ENCODE measurements around the gene TMEM132A.

Gene TMEM132A

DNA sequence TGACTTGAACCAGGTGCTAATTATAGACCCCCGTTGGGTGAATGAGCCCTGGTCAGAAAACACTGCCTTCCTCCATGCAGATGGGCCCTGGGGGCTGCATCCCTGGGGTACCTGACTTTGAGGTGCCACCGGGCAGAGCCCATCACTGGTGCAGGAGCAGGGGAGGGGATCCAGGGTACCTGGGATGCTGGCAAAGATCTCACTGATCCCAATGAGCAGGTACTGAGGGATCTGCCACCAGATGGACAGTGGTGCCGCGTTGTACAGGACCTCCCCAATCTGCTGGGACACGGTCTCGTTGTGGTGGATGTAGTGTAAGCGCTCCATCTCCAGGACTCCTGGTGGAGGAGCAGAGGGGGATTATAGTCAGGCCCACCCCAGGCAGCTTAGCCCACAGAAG, 15.0 kb downstream of the TMEM132A start:
- Mint-ChIP-seq H3K4me1 (ENCODE audit: low read depth in 2 of 2) (no peaks in the 10 kb centered on the region), H3K4me3 (no peak overlapping the region), H3K27me3 (peaks cover 35 to 41% of the 10 kb centered on the region in 2 donors), H3K27ac (no peak overlapping the region), H3K9me3 (no peaks in the 10 kb centered on the region), H3K36me3 (ENCODE audit: insufficient read depth) (peaks cover 6% of the 10 kb centered on the region)
- ATAC-seq (replicated peaks) (no peak), DNase-seq (no peak)

DNA sequence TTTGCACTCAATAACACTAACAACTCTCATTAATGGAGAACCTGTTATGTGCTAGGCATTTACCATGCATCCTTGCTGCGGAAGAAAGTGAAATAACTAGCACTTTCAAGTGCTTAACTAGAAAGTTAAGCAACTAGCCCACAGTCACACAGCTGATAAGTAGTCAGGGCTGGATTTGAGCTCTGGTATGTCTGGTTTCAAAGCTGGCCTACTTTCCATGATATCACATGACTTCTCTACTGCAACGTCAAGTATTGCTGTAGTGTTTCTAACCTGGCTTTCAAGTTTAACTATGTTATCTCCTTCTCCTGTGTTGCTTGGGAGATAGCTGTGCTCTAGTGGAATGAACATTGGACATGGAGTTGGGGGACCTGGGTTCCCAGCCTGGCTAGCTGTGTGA, 15.6 kb downstream of the TMEM132A start:
- DNase-seq (no peak), ATAC-seq (replicated peaks) (peak; percentile 59)
- Mint-ChIP-seq H3K4me3 (no peak overlapping the region), H3K4me1 (ENCODE audit: low read depth in 2 of 2) (no peaks in the 10 kb centered on the region), H3K27me3 (peaks cover 40 to 41% of the 10 kb centered on the region in 2 donors), H3K27ac (peak overlapping the region in 1 of 2 donors; percentile 56), H3K9me3 (no peaks in the 10 kb centered on the region), H3K36me3 (ENCODE audit: insufficient read depth) (peaks cover 2% of the 10 kb centered on the region)

DNA sequence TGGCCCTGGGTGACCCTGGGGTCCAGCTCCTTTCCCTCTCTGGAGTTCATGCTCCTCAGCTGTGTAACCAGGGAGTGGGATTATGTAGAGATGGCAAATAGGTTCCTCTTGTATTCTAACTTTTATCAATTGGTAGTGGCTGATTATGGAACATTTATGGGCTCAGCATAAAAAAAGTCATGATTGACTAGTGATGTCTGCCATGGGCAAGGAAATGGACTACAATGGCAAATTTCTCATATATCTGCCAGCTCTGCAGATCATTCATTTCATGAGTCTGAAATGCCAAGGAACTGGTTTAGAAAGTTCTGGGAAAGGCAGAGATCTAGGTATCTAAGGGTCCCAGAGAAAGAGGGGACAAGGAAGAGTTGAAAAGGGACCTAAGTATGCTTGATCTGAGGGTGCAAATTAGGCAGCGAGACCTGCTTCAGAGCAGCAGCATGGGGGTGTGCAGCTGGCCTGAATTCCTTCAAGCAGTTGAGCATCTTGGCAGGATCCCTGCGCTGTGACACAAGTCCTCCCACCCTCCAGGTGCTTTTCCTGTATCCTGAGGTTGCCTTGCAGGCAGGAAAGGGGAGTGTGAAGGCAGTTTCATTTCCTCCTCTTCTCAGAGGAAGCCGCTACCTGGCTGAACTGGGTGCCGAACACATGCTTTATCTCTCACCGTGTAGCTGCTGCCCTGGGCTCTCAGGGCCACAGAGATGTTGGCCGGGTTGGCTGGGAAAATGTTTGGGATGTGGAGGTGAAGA, 17.3 kb downstream of the TMEM132A start:
- Mint-ChIP-seq H3K27ac (no peak overlapping the region), H3K36me3 (ENCODE audit: insufficient read depth) (peaks cover 2% of the 10 kb centered on the region), H3K4me1 (ENCODE audit: low read depth in 2 of 2) (no peaks in the 10 kb centered on the region), H3K9me3 (no peaks in the 10 kb centered on the region), H3K4me3 (no peak overlapping the region), H3K27me3 (peaks cover 43 to 51% of the 10 kb centered on the region in 2 donors)
- ATAC-seq (replicated peaks) (no peak), DNase-seq (no peak)

DNA sequence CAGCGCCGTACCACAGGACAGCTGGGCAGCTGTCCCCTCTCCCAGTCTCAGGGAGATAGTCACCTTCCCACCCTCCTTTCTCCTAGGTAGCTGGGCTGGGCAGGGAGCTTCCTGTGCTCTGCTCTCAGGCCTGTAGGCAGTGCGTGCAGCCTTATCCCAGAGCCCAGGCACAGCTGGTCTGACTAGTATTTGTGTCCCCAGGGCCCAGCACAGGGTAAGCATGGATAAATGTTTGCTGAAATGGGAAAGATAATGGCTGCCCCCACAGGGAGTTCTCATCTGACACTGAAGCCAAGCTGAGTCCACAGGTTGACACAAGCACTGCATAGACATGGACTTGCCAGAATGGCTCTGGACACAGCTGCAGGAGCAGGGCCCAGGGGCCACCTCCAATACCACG, 18.0 kb downstream of the TMEM132A start:
- H3K27ac Mint-ChIP-seq = no peak overlapping the region
- peaks cover 2% of the 10 kb centered on the region for H3K36me3 Mint-ChIP-seq (ENCODE audit: insufficient read depth)
- DNase-seq = no peak
- peaks cover 45% of the 10 kb centered on the region in 2 donors for H3K27me3 Mint-ChIP-seq
- H3K4me1 Mint-ChIP-seq (ENCODE audit: low read depth in 2 of 2) = no peaks in the 10 kb centered on the region
- ATAC-seq (replicated peaks) = no peak
- no peak overlapping the region for H3K4me3 Mint-ChIP-seq
- H3K9me3 Mint-ChIP-seq = no peaks in the 10 kb centered on the region

DNA sequence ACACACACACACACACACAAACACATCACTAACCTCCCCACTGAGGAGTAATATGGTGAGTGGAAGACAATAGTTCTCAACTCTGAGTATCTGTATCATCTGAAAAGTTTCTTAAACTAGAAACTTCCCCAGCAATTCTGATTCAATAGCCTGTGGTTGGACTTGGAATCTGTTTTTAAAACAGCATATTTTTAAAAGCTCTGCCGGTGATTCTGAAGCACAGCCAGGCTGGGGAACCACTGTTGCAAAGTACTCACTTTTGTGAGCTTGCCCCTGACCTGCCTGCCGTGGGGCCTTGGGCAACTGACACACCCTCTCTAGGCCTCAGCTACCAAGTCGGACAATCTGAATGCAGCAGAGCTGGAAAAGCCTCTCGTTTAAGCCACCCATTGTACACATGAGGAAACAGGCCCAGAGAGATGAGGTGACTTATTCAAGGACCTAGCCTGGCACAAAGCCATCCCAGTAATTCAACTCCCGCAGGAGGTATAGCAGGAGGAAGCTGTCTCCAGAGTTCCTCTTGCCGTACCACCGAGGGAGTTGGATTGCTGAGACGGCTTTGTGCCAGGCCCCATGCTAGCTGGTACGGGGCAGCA, 18.8 kb downstream of the TMEM132A start:
- H3K27ac Mint-ChIP-seq = no peak overlapping the region
- H3K4me1 Mint-ChIP-seq (ENCODE audit: low read depth in 2 of 2) = no peaks in the 10 kb centered on the region
- H3K9me3 Mint-ChIP-seq = no peaks in the 10 kb centered on the region
- H3K36me3 Mint-ChIP-seq (ENCODE audit: insufficient read depth) = peaks cover 2% of the 10 kb centered on the region
- H3K27me3 Mint-ChIP-seq = peaks cover 38 to 40% of the 10 kb centered on the region in 2 donors
- no peak for DNase-seq
- no peak for ATAC-seq (replicated peaks)
- H3K4me3 Mint-ChIP-seq = no peak overlapping the region

- DNase-seq = no peak
- Mint-ChIP-seq H3K27ac (peak overlapping the region in 1 of 2 donors; percentile 49), H3K27me3 (peaks cover 41 to 43% of the 10 kb centered on the region in 2 donors), H3K4me3 (no peak overlapping the region), H3K36me3 (ENCODE audit: insufficient read depth) (no peaks in the 10 kb centered on the region), H3K4me1 (ENCODE audit: low read depth in 2 of 2) (no peaks in the 10 kb centered on the region), H3K9me3 (no peaks in the 10 kb centered on the region)
- no peak for ATAC-seq (replicated peaks)
Measured at GRCh38 chr11:60944490-60945294, 20.4 kb downstream of the TMEM132A start.

DNA sequence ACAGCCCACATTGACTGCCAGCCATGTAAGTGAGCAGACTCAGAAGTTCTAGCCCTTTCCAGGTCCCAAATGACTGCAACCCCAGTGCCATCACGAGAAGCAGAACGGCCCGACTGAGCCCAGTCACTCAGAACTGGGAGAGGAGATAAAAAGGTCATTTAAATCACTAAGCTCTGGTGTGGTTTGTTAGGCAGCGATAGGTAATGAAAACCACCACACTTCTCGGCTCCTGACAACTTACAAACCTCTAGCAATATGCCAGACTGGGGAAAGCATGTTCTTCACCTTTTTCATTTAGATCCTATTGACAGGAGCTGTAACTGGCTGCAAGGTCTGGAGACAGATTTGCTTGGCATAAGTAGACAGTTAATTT, 21.0 kb downstream of the TMEM132A start:
- H3K36me3 Mint-ChIP-seq (ENCODE audit: insufficient read depth) = no peaks in the 10 kb centered on the region
- no peak overlapping the region for H3K27ac Mint-ChIP-seq
- H3K4me3 Mint-ChIP-seq = no peak overlapping the region
- H3K4me1 Mint-ChIP-seq (ENCODE audit: low read depth in 2 of 2) = no peaks in the 10 kb centered on the region
- no peak for ATAC-seq (replicated peaks)
- no peaks in the 10 kb centered on the region for H3K9me3 Mint-ChIP-seq
- peaks cover 41 to 43% of the 10 kb centered on the region in 2 donors for H3K27me3 Mint-ChIP-seq
- no peak for DNase-seq

DNA sequence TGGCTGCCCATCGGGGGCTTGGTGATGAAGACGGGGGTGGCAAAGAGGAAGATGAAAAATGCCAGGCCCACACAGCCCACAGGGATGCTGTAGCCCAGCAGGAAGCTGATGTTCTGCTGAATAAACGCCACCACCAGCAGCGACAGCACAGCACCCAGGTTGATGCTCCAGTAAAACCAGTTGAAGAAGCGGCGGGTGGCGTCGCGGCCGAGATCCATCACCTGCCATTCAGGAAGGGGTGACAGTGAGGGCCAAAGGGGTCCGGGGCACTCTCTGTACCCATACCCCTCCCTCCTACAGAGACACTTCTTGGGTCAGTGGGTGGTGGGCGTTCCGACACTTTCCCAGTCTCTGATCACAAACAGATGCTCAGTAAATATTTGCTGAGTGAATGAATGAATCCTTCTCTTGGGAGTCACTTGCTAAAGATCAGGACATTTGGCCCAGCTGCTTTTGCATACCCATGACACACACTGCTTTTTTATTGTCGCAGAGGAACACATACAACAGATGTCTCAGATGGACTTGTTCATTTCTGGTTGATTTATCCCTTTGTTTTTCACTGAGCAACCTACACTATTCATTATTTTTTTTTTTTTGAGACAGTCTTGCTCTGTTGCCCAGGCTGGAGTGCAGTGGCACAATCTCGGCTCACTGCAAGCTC, 22.5 kb downstream of the TMEM132A start:
- DNase-seq = no peak
- H3K27me3 Mint-ChIP-seq = peaks cover 35 to 36% of the 10 kb centered on the region in 2 donors
- peaks cover under 1% of the 10 kb centered on the region for H3K36me3 Mint-ChIP-seq (ENCODE audit: insufficient read depth)
- H3K9me3 Mint-ChIP-seq = no peaks in the 10 kb centered on the region
- no peak for ATAC-seq (replicated peaks)
- H3K4me3 Mint-ChIP-seq = no peak overlapping the region
- H3K27ac Mint-ChIP-seq = no peak overlapping the region
- H3K4me1 Mint-ChIP-seq (ENCODE audit: low read depth in 2 of 2) = peaks cover 2 to 3% of the 10 kb centered on the region in 2 donors

- H3K9me3 Mint-ChIP-seq = no peaks in the 10 kb centered on the region
- no peak overlapping the region for H3K27ac Mint-ChIP-seq
- H3K36me3 Mint-ChIP-seq (ENCODE audit: insufficient read depth) = peaks cover 6% of the 10 kb centered on the region
- no peak overlapping the region for H3K4me3 Mint-ChIP-seq
- ATAC-seq (replicated peaks) (no peak), DNase-seq (no peak)
- peaks cover 11 to 13% of the 10 kb centered on the region in 2 donors for H3K4me1 Mint-ChIP-seq (ENCODE audit: low read depth in 2 of 2)
- peaks cover 45% of the 10 kb centered on the region in 2 donors for H3K27me3 Mint-ChIP-seq
Measured at GRCh38 chr11:60947700-60948099, 23.4 kb downstream of the TMEM132A start.

GRCh38 chr11:60948250-60948649, 24.0 kb downstream of the TMEM132A start:
- Mint-ChIP-seq H3K4me1 (ENCODE audit: low read depth in 2 of 2) (peaks cover 14 to 15% of the 10 kb centered on the region in 2 donors), H3K36me3 (ENCODE audit: insufficient read depth) (peaks cover 6% of the 10 kb centered on the region), H3K27me3 (peaks cover 50% of the 10 kb centered on the region in 2 donors), H3K27ac (no peak overlapping the region), H3K4me3 (no peak overlapping the region), H3K9me3 (no peaks in the 10 kb centered on the region)
- DNase-seq (no peak), ATAC-seq (replicated peaks) (no peak)

- no peak for ATAC-seq (replicated peaks)
- peaks cover 10% of the 10 kb centered on the region for H3K36me3 Mint-ChIP-seq (ENCODE audit: insufficient read depth)
- H3K4me1 Mint-ChIP-seq (ENCODE audit: low read depth in 2 of 2) = peaks cover 14 to 15% of the 10 kb centered on the region in 2 donors
- no peak overlapping the region for H3K27ac Mint-ChIP-seq
- no peaks in the 10 kb centered on the region for H3K9me3 Mint-ChIP-seq
- peak overlapping the region in 1 of 2 donors; percentile 51 for H3K4me3 Mint-ChIP-seq
- DNase-seq = no peak
- H3K27me3 Mint-ChIP-seq = peaks cover 42 to 47% of the 10 kb centered on the region in 2 donors
Measured at GRCh38 chr11:60950024-60950423, 25.8 kb downstream of the TMEM132A start.

DNA sequence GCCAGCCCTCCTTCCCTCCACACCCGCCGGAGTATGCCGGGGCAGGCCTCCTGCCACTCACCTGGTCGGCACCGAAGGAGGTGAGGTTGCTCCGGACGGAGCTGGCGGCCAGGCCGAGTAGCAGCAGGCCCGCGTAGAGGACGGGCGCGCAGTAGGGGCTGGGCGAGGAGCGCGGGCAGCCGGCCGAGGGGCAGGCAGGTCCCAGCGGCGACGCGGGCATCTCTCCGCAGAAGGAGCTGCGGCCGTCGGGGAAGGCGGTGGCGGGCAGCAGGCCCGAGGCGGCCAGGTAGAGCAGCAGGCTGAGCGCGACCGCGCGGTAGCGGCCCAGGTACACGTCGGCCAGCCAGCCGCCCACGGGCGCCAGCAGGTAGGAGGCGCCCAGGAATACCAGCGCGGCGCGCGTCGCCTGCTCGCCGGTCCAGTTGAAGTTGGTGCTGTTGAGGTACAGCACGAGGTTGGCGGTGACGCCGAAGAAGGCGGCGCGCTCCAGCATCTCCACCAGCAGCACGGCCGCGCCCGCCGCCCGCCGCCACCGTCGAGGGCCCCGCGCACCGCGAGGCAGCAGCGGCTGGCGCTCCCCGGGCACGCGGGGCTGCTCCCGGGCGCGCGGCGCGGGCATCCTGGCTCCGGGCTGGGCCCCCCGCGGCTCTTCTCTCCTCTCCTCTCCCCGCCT, 26.8 kb downstream of the TMEM132A start:
- Mint-ChIP-seq H3K36me3 (ENCODE audit: insufficient read depth) (peaks cover 10% of the 10 kb centered on the region), H3K27ac (no peak overlapping the region)
- no peak for DNase-seq

GRCh38 chr11:60951606-60951903, 27.3 kb downstream of the TMEM132A start:
- peaks cover 14 to 15% of the 10 kb centered on the region in 2 donors for H3K4me1 Mint-ChIP-seq (ENCODE audit: low read depth in 2 of 2)
- peak overlapping the region; percentile 73 to 86 for H3K27ac Mint-ChIP-seq
- H3K9me3 Mint-ChIP-seq = no peaks in the 10 kb centered on the region
- peaks cover 33 to 41% of the 10 kb centered on the region in 2 donors for H3K27me3 Mint-ChIP-seq
- peaks cover 10% of the 10 kb centered on the region for H3K36me3 Mint-ChIP-seq (ENCODE audit: insufficient read depth)
- ATAC-seq (replicated peaks) (peak; percentile 3), DNase-seq (no peak)
- peak overlapping the region; percentile 72 to 91 for H3K4me3 Mint-ChIP-seq

More for the DNA sequence above, 26.8 kb downstream of the TMEM132A start:
- Mint-ChIP-seq H3K27me3 (peaks cover 38 to 45% of the 10 kb centered on the region in 2 donors), H3K9me3 (no peaks in the 10 kb centered on the region), H3K4me1 (ENCODE audit: low read depth in 2 of 2) (peaks cover 14 to 15% of the 10 kb centered on the region in 2 donors), H3K4me3 (peak overlapping the region; percentile 72 to 91)
- peak; percentile 42 for ATAC-seq (replicated peaks)

Measured in effector memory CD8-positive, alpha-beta T cell (primary cell).